Dermis microvascular lymphatic vessel endothelial cell (primary cell): ENCODE results near the gene TSHZ1. TPM values are rescaled to one million over a fixed set of nuclear protein-coding genes. Genes with fewer than 3 reads are reported as not detected.
A peak's percentile ranks its signal among the peaks of the same experiment; 100 is the strongest.

ENCODE experiments used
- DNase-seq, 2 donors: peaks; one replicate each; pipeline versions ENCODE4 v3.0.0 to v3.0.0-alpha.2; 2010; ENCODE audit warnings: low read depth in 2 of 2
- total RNA-seq: library from RNA; depleted of rRNA; stranded (reverse); fragments of >200 nt; gene quantifications from 2 replicates; pipeline ENCODE4 v1.2.1, GENCODE V29; 2014

Gene TSHZ1
- total RNA-seq, 1 donor from 2014 or later, result 6.5 TPM

DNA sequence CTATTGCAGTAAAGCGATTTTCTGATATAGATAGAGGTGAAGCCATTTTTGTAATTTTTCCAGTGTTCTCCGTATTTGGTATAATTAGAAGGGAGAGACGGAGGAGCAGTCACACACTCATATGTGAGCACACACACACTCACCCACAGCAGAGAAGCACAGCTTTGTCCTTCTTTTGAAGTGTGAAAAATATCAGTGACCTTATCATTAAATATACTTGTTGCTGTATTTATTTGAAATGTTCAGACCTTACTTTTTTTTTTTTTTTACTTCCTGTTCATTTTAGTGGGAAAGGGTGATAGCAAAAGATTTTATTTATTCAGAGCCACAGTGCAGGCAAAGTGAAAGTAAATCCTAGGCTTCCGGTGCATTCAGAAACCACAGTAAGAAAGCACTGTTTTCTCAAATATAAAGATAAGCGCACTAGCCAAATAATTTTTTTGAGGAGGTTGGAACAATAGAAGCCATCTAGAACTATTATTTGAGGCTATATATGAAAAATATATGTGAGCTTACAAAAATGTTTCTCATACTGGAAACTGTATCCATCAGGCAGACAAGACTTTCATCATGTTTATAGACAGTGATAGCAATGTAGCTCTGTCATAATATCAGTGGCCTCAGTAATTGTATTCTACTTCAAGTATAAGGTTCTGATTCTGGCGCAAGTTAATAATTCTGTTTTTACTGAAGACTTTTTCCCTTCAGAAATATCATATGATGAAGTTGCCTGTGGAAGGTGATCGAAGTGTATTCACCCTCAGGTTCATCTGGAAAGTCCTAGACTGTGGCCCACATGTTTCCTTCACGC lies 37.2 kb downstream of the TSHZ1 start:
- peak in 1 of 2 donors; percentile 66 for DNase-seq

- no peak for DNase-seq
Observed at GRCh38 chr18:75248426-75249174, 38.0 kb downstream of the TSHZ1 start.

GRCh38 chr18:75249175-75249518 lies 38.5 kb downstream of the TSHZ1 start:
- DNase-seq, result no peak

- DNase-seq, result no peak
Observed at GRCh38 chr18:75249672-75250470, 39.3 kb downstream of the TSHZ1 start.

GRCh38 chr18:75250471-75250821 lies 39.8 kb downstream of the TSHZ1 start:
- DNase-seq, result no peak

GRCh38 chr18:75251466-75251865 lies 40.9 kb downstream of the TSHZ1 start:
- DNase-seq, result peak; percentile 83 to 85

DNA sequence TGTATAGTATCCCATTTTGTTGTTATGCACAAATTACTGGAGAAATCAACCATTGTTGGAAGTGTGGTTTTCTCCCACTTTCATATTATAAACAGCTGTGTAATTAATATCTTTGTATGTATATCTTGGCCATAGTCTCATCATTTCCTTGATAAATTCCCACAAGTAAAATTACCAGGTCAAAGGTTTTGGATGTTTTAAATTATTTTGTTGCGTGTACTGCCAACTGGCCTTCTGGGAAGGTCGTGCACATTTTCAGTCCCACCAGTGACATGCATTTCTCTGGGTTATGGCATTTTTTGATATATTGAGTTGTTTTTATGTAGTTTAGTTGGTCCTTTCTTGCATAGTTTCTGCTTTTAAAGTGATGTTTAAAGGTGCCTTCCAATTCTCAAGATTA lies 41.5 kb downstream of the TSHZ1 start:
- peak in 1 of 2 donors; percentile 38 for DNase-seq

DNA sequence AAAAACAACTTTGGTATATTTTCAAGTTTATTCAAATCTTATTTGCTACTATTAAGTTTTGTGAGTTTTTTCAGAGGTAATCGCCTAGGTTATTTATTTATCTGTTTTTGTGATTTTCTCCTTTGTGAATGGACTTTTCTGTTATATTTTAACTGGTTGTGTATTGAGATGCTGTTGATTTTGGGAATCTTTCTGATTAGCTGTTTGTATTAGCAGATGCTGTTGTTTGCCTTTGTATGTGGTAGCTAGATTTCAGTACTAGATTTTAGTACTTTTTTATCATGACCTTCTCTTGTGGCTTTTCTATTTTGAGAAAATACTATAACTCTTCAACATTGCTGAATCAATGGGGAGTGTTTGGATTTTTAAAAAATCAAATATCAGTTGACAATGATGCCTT lies 42.4 kb downstream of the TSHZ1 start:
- no peak for DNase-seq

- no peak for DNase-seq
Observed at GRCh38 chr18:75253784-75254183, 43.2 kb downstream of the TSHZ1 start.

DNA sequence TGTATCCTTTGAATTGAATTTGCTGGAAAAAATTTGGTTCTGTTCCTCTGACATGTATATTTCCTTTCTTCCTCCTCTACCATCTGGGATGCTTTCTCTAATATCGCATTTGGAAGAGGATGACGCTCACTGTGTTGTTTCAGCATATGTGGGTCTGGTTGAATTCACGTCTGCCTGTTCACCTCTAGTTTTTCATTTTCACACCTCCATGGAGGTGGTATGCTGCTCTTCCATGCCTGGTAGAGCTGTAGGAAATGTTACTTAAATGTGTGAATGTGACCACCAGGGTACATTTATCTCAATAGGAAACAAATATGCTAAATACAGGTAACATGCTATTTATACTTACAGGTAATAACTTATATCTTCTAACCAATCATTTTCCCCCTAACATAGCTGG lies 44.5 kb downstream of the TSHZ1 start:
- DNase-seq, result no peak

DNA sequence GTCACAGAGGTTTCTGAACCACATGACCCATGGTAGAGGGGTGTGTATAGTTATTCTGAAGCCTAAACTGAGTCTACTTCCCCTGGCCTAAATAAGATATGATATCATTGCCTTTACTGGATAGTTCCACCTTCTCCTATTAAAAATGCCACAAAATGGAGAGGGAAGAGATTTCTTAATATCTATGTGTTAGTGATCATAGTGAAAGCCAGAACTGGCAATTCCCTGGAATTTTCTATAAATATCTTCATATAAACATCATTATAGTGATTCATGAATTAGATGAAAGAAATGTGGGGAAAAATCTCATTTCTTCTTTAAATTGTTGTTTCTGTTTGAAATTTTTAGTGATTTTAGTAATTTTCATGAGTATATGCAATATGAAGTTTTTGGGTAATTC lies 45.8 kb downstream of the TSHZ1 start:
- no peak for DNase-seq

DNA sequence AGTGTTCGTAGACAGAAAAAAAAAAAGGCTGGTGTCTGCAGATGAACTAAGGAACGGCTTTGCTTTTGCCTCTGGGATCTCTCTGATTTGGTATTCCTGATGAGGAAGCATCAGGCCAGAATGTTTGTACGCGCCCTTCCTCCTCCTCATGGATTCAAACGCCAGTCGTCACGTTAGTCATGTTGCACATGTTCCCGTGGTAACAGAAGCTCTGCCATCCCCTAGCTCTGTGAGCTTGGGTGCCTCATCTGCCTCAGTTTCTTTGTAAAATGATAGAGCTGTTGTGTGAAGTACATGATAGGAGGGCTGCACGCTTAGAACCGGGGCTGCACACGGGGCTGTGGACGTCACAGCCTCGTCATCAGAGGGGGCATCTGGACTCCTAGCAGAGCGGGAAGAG lies 47.0 kb downstream of the TSHZ1 start:
- no peak for DNase-seq

DNA sequence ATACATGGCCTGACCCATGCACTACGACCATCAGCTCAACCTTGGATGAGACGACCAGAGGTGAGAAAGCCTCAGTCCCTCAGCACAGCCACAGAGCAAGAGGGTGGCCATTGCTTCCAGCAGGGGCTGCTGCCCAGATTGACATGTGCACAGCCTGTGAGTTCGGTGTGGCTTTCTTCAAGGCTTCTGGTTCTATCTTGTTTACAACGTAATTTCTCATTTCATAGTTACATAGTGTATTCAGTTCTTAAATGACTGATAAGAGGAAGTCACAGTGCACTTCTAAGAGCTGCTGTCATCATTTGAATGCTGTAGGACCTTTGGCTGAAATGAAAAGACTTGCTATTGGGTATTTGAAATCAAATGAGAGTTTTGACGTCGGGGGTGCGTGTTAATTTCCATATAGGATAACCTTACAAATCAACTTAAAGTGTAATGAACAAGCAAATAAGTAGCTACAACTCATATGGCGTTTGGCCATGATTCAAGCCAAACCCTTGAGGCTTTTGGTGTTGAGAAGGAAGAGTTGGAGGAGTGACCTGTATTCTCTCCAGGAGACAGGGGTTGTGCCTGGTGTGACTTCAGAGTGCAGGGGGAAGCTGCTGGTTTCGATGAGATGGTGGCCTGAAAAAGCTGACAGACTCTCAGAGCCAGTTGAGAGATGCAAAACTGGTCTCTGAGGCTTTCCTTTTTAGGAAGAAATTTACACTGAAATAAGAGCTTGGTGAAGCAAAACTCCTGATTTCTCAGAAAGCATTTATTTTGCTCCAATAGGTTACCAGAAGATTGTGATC lies 51.0 kb downstream of the TSHZ1 start:
- DNase-seq, result no peak

- DNase-seq, result no peak
Observed at GRCh38 chr18:75262511-75262910, 51.9 kb downstream of the TSHZ1 start.

GRCh38 chr18:75264195-75264594 lies 53.6 kb downstream of the TSHZ1 start:
- no peak for DNase-seq

DNA sequence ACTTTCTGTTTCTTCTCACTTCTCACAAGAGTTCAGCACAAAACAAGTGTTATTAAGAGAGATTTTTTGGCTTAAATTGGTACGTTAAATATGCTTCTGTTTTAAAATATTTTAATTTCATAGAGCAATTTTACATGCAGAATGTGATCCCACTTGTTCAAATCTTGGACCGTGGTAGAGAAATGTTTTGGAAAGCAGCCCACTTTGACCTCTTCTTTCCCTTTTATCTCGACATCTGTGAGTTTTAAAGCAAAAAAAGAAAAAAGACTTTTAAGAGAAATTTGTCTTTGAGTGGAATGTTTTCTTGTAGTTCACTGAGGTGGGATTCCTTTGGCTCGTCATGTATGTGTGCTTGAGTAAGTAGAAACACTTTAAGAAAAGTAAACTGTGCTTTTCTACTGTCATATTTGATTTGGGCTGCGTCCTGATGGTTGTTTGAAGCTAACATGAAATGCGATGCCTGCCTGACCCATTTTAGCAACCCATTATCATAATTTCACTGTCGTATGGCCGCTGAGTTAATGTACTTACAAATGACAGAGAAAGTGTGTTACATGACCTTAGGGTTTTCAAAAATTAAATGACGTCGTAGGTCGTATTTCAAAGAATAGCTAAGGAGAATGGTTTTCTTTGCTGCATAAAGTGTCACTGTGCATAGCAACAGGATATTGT lies 54.5 kb downstream of the TSHZ1 start:
- no peak for DNase-seq

GRCh38 chr18:75265872-75266271 lies 55.3 kb downstream of the TSHZ1 start:
- DNase-seq, result no peak

GRCh38 chr18:75267643-75268363 lies 57.2 kb downstream of the TSHZ1 start:
- peak in 1 of 2 donors; percentile 82 for DNase-seq

DNA sequence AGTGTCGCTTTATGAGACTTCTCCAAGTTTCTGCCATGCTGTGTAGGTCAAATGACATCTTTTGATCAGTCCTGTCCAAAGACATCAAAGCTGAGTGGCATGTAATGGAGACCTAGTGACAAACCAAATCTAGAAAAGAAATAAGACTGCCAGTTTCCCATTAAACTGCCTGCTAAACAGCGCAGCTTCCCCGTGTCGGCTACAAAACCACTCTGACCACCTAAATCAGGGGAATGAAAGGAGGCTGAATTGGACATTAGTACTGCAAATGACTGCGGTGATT lies 57.7 kb downstream of the TSHZ1 start:
- no peak for DNase-seq

DNA sequence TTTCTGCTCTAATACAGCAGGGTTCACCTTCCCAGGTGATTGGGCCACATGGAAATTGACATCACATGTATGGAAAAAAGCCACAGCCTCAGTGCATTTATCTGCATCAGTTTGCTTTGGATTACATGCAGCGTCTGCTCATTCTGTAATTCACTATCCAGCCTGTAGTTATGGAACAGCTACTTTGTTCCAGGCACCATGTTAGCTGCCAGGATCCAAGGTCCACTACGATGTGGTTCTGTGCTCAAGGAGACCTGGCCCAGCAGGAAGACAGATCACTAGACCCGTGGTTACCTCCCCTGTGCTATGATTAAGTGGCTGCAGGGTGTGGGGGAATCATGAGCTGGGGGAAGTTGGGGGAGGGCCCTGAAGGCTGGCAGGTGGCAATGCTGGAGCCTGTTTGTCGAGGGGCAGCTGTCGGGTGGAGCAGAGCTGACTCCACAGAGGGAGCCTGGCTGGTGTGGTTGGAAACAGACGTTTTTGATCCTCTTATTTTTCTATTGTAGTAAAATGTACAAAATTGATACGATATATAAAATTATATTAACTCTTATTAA lies 58.6 kb downstream of the TSHZ1 start:
- DNase-seq, result no peak
